Uterus (tissue), 2 donors: Measurements from ENCODE around the gene CSGALNACT2.

Experiments
- POLR2A ChIP-seq, 2 donors: fragments of 450-650 bp; IDR thresholded peaks; one replicate each; pipeline ENCODE4 v1.6.1; 2016; ENCODE audit warnings: antibody characterized with exemption in 2 of 2, mild to moderate bottlenecking in 1 of 2, moderate library complexity in 1 of 2
- TF ChIP-seq, protein P1 (sequence below), 4 experiments: fragments of 200-600 bp in 2 of 4; fragments of 450-650 bp in 2 of 4; sonication (generic) in 2 of 4; IDR thresholded peaks; one replicate each; pipeline ENCODE4 v1.5.1; 2016 to 2019; ENCODE audit warnings: antibody characterized with exemption in 4 of 4, mild to moderate bottlenecking in 2 of 4, moderate library complexity in 1 of 4

DNA sequence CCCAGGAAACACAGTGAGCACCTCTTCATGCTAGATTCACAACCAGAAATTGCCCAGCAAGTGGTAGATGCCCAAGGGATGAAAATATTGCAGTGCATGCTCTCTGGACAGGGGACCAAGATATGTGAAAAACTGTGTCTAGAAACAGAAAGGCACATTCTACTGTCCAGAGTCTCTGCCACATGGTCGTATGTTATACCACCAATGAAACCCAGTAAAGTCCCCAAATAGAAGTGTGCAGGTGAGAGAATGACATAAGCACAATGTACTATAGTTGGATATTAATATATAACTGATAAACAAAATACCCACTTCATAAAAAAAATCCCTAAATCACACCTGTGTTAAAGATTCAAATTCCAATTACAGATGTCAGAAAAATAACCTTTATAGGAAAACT, 84.8 kb downstream of the CSGALNACT2 start:
- TF ChIP-seq, protein P1, sequence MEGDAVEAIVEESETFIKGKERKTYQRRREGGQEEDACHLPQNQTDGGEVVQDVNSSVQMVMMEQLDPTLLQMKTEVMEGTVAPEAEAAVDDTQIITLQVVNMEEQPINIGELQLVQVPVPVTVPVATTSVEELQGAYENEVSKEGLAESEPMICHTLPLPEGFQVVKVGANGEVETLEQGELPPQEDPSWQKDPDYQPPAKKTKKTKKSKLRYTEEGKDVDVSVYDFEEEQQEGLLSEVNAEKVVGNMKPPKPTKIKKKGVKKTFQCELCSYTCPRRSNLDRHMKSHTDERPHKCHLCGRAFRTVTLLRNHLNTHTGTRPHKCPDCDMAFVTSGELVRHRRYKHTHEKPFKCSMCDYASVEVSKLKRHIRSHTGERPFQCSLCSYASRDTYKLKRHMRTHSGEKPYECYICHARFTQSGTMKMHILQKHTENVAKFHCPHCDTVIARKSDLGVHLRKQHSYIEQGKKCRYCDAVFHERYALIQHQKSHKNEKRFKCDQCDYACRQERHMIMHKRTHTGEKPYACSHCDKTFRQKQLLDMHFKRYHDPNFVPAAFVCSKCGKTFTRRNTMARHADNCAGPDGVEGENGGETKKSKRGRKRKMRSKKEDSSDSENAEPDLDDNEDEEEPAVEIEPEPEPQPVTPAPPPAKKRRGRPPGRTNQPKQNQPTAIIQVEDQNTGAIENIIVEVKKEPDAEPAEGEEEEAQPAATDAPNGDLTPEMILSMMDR (IDR thresholded peaks at IDR 0.05) = no peak
- no peak for TF ChIP-seq POLR2A (IDR thresholded peaks at IDR 0.05)
